ENCODE measurements around the gene EPHA2.
"Not testable (repeated sequence)": the region's sequence is repeated elsewhere in the genome, so short reads cannot be mapped to it uniquely, and the experiment has no call there.

The EPHA2 gene

DNA sequence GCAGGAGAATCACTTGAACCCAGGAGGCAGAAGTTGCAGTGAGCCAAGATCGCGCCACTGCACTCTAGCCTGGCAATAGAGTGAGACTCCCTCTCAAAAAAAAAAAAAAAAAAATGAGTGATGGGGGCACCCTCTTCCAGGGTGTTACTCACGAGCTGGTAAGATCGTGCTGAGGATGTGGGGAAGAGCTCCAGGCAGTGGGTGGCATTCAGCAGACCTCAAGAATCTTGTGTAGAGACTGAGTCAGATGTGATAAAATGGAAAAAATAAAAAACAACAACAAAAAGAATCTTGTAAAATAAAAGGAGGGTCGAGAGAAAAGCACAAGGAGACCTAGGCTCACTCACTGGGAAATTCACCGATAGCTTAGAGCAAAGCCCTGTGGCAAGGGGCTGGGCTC lies 38.5 kb downstream of the EPHA2 start:
- DNase-seq = no peak

GRCh38 chr1:16116625-16117024 lies 39.2 kb downstream of the EPHA2 start:
- no peak for DNase-seq

GRCh38 chr1:16116002-16116401 lies 39.9 kb downstream of the EPHA2 start:
- no peak for DNase-seq

DNA sequence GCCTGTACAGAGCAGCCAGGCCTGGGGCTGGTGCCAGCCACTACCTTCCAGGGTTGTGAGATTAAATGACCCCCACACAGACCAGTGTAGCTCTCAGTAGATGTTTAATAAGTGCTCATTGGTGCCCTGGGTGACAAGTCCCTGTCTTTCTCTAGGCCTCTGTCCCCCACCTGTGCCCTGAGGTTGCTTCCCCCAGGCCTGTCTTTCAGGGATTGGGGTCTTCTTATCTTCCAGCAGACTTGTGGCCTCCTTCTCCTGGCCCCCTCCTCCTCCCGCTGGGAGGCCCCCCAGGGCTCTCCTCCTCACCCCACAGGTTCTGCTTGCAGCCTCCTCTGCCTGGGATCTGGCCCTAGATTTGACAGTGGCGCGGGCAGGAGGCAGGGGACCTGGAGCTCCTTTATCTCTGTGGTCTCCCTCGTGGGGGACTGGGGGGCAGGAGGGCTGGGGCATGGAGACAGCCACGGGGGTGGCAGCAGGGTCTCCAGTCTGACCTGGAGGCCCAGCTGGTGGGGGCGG lies 40.3 kb downstream of the EPHA2 start:
- no peak for DNase-seq

- DNase-seq = no peak
Observed at GRCh38 chr1:16114527-16115467, 41.1 kb downstream of the EPHA2 start.

GRCh38 chr1:16112596-16113555 lies 43.0 kb downstream of the EPHA2 start:
- DNase-seq = no peak

GRCh38 chr1:16111771-16112595 lies 43.9 kb downstream of the EPHA2 start:
- no peak for DNase-seq

- DNase-seq = no peak
Observed at GRCh38 chr1:16110884-16111283, 45.0 kb downstream of the EPHA2 start.

DNA sequence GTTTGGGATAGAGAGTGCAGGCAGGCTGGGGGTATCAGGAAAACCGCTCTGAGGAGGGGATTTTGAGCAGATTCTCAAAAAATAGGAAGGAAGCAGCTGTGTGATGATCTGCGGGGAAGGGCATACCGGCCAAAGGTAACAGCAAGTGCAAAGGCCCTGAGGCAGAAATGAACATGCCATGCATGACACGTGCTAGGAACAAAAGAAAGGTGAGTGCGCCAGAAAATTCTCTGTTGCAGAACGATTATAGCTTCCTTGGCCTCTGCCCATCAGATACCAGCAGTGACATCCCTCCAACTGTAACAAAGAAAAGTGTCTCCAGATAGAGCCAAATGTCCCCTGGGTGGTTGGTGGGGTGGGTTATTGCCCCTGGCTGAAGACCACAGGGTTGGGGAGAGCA lies 45.4 kb downstream of the EPHA2 start:
- no peak for DNase-seq

DNA sequence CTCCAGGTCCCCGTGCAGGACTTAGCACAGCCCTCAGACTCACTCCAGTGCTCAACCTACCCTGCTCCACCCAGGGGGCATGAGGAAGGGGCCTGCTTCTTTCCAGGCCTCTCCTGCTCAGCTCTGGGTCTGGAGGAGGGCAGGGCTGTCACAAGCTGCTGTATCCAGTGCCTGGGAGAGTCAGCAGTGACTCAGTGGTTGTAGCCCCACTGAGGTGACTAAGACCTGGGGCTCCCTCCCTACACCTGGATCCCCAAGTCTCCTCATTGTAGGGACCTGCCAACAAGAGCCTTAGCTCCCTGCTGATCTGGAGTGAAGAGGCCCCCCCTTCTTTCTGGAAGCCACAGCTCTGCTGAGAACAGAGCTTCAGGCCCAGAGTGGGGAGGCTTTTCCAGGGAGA lies 46.3 kb downstream of the EPHA2 start:
- no peak for DNase-seq

GRCh38 chr1:16107039-16107438 lies 48.8 kb downstream of the EPHA2 start:
- DNase-seq = not testable (repeated sequence)

DNA sequence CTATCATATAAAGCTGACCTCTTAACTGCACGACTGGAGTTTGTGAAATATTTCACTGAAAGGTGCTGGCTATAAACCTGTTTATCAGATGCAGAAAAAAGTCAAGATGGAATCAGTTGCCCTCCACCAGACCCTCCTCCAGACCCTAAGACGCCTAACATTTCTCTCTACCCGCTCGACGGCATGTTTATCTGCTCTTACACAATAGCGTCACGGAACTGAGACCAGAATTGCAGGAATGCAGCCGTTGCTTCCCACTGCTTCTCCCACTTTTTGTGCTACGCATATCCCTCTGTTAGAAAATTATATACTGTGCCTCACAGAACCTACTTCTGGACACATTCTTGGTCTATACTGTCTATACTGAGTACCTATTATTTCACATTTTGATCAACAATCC lies 54.2 kb downstream of the EPHA2 start:
- no peak for DNase-seq

GRCh38 chr1:16099412-16099811 lies 56.5 kb downstream of the EPHA2 start:
- no peak for DNase-seq

DNA sequence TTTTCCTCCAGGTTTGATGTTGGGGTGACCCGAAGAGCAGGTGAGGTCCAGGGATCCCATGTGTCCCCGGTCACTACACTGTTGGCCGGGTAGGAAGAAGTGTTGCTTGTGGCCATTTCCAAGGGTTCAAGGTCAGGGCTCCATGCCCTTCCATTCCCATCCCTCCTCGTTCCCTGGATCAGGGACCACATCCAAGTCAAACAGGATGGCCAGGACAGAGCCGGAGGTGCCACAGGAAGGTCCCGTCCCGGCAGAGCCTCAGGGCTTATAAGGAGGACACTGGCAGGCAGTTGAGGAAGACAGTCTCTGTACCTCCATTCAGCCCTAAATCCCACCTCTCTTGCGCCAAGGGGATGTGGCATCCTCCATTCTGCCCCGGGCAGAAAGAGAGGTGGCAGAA lies 60.4 kb downstream of the EPHA2 start:
- DNase-seq = no peak

GRCh38 chr1:16094453-16095158 lies 61.3 kb downstream of the EPHA2 start:
- DNase-seq = no peak

GRCh38 chr1:16093611-16094010 lies 62.3 kb downstream of the EPHA2 start:
- no peak for DNase-seq

DNA sequence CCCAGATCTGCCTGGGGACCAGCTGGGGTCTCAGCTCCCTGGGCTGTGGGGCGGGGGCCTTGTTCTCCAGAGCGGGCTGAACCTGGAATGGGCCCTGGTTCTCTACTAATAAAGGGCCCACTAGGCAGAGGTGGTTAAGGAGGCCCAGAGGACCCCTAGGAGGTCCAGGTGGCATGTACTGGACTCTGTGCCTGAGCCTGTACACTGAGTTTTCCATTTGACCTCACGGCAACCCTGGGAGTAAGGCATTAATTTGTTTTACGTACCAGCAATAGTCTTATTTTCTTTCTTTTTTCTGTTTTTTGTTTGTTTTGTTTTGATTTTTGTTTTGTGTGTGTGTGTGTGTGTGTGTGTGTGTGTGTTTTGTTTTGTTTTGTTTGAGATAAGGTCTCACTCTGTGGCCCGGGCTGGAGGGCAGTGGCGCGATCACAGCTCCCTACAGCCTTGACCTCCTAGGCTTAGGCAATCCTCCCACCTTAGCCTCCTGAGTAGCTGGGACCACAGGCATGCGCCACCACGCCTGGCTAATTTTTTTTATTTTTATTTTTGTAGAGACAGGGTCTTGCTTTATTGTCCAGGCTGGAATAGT lies 62.9 kb downstream of the EPHA2 start:
- DNase-seq = no peak

DNA sequence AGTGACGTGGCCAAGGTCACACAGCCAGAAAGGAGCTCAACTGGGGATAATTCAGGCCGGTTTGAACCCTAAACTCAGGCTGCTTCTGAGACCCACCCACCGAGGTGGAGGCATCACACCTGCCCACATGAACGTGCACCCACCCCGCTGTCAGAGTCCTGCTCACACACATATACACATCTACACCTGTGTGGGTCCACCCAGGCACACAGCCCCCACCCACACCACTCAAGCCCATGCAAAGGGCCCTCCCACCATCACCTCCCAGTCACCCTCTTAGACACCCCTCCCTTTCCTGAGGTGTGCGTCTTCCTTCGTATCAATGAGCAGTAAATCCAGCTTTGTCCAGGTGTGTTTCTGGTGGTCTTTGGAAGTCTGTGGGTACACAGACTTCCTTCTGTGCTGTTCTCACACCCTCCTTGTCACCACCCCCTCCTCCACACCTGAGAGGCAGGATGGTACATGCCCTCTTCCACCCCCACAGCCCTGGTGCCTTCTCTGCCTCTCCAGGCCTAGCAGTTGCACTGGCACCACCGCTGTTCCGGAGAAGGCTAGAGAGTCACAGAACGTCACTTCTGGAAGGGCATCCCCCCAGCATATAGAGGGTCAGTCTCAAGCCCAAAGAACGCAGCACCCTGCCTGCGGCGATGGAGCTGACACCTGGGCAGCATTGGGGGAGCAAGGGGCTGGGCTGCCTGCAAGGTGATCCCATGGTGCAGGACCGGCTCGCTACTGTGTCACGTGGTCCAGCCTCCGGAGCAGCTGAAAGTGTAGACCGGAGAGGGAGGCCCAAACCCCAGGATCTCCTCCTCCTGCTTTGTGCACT lies 63.6 kb downstream of the EPHA2 start:
- DNase-seq = no peak

- DNase-seq = no peak
Observed at GRCh38 chr1:16091296-16091695, 64.6 kb downstream of the EPHA2 start.
